T-helper 1 cell (primary cell): ENCODE results near the gene GPR32.
"Not testable (repeated sequence)": the region's sequence is repeated elsewhere in the genome, so short reads cannot be mapped to it uniquely, and the experiment has no call there.

Experiments used
- DNase-seq, 5 donors: peaks; one replicate each; pipeline ENCODE4 v3.0.0-alpha.2; 2012 to 2020

The GPR32 gene

DNA sequence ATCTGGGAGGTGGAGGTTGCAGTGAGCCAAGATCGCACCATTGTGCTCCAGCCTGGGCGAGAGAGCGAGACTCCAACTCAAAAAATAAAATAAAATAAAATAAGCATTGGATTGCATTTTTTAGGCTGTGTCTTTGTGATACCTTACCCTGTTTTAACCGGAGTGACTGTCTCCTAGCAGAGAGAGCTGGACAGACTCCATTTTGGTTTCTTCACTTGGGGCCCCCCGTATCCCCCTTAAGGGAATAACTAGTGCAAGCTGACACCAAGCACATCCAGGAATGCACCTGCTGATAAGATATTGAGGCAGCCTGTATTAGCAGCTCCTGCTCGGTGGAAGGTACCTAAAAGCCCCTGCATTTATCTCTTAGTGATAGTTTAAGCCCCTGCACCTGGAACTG, 20.8 kb upstream of the GPR32 start:
- no peak for DNase-seq

DNA sequence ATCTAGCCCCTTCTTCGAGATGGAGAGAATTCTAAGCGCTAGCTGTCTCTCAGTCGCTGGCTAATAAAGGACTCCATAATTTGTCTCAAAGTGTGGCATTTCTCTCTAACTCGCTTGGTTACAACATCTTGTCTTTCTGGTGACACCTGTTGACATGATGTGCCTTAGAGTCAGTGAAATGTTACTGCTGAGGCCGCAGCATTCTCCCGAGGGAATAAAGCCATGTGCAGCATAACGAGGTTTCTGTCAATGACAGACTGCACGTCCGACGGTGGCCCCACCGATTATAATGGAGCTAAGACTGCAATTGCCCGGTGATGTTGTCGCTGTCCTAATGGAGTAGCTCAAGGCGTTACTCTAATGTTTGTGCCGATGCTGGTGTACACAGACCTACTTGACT, 20.3 kb upstream of the GPR32 start:
- DNase-seq: no peak

DNA sequence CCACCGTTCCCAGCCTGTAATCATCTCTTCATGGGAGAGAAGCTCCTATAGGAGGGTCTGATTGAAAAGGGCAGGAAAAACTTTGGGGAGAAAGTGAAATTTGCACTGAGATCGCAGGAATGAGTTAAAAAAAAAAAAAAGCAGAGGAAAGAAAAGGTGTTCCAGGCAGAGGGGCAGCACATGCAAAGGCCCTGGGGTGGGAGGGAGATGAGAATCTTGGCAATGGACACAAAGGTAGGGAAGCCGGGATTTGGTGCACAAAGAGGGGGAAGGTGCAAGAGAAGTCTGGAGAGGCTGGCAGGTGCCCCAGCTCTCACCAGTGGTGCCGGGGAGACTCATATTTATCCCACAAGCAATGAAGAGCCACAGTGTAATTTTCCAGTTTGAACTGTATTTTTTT, 16.4 kb upstream of the GPR32 start:
- no peak for DNase-seq

DNA sequence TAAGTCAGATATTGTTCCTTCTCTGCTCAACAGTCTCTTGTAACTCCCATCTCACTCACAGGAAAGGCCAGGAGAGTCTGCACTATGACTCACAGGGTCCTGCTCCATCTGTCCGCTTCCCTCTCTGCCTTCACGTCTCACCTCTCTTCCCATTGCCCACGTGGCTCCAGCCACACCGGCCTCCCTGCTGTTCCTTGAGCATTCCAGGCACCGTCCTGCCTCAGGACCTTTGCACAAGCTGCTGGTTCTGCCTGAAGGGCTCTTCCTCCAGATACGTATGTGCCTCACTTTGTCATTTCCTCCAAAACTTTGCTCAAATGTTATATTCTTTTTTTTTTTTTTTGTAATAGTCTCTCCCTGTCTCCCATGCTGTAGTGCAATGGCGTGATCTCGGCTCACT, 14.0 kb upstream of the GPR32 start:
- DNase-seq: not testable (repeated sequence)

DNA sequence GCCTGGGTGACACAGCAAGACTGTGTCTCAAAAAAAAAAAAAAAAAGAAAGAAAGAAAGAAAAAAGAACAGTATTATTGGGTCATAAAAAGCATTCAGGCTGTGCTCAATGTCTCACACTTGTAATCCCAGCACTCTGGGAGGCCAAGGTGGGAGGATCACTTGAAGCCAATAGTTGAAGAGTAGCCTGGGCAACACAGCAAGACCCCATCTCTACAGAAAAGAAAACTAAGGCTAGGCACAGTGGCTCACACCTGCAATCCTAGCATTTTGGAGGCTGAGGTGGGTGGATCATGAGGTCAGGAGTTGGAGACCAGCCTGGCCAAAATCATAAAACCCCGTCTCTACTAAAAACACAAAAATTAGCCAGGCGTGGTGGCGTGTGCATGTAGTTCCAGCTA, 12.6 kb upstream of the GPR32 start:
- DNase-seq: not testable (repeated sequence)

DNA sequence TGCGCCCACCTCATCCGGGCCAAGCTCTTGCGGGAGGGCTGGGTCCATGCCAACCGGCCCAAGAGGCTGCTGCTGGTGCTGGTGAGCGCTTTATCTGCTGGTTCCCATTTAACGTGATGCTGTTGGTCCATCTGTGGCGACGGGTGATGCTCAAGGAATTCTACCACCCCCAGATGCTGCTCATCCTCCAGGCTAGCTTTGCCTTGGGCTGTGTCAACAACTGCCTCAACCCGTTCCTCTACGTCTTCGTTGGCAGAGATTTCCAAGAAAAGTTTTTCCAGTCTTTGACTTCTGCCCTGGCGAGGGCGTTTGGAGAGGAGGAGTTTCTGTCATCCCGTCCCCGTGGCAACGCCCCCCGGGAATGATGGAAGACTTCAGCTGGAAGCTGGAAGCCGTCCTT, 11.2 kb upstream of the GPR32 start:
- DNase-seq: not testable (repeated sequence)

DNA sequence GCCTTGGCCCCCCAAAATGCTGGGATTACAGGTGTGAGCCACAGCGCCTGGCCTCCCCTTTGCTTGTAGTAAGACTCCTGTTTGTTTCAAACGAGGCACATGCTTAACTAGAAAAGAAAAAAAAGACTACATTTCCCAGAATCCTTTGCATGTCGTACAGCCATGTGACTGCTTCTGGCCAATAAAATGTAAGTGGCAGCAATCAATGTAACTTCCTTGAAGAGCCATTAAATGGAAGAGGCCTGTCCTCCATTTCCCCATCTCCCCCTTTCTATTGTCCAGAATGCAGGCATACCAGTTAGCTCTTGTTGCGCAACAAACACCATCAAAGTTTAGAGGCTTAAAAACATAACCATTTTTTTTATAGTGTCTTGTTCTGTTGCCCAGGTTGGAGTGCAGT, 10.4 kb upstream of the GPR32 start:
- DNase-seq: peak in 1 of 5 donors; percentile 8

DNA sequence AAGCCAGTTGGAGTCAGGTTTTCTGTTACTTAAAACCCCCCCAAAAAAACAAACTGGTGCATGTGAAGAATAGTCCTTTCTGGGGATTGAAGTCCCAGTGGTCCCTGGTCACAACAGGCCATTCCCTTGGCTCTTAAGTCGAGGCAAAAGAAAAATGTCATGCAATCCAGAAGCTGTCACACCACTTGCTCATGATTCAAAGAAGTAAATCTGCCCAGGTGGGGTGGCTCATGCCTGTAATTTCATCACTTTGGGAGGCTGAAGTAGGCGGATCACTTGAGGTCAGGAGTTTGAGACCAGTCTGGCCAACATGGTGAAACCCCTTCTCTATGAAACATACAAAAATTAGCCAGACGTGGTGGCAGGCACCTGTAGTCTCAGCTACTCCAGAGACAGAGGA, 8.8 kb upstream of the GPR32 start:
- DNase-seq: not testable (repeated sequence)

DNA sequence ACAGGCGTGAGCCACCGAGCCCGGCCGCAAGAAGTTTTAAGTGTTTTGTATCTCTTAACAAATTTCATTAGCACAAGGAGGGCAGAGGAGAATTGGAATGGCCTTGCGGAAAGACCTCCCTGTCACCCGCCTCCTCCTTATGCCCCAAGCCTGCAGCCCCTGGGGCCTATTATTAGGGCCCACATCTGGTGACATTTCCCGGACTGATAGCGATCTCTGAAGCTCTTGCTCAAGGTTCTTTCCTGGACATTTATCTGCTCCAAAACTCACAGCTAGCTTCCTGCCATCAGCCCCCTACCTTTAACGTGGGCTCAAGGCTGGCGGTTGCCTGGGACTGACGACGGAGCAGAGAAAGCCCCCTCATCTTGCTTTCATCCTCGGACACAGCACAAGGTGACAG, 6.7 kb upstream of the GPR32 start:
- DNase-seq: not testable (repeated sequence)

DNA sequence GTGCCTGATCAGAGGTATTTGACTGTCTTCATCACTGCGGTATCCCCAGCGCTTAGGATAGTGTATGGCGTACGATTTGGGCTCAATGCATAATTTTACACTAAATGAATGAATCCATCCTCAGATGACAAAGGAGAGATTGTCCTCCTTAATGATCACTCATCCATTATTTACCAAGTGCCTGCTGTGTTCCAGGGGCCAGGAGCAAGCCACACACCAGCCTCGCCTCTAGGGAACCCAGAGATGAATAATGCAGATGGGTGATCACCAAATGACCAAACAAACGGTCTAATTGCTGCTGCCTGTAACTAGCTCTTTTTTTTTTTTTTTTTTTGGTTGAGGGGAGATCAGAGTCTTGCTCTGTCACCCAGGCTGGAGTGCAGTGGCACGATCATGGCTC, 5.9 kb upstream of the GPR32 start:
- DNase-seq: no peak

DNA sequence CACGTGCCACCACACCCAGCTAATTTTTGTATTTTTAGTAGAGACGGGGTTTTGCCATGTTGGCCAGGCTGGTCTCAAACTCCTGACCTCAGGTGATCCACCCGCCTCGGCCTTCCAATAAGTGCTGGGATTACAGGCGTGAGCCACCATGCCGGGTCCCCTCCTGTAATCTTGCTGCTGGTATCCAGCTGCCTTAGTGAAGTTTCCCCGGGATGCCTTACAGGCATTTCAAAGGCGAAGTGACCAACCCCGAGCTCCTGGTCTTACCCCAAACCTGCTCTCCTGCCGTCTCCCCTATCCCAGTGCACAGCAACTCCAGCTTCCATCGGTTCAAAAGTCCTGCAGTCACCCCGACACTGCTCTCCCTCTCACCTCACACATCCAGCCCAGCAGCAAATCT, 3.5 kb upstream of the GPR32 start:
- not testable (repeated sequence) for DNase-seq

DNA sequence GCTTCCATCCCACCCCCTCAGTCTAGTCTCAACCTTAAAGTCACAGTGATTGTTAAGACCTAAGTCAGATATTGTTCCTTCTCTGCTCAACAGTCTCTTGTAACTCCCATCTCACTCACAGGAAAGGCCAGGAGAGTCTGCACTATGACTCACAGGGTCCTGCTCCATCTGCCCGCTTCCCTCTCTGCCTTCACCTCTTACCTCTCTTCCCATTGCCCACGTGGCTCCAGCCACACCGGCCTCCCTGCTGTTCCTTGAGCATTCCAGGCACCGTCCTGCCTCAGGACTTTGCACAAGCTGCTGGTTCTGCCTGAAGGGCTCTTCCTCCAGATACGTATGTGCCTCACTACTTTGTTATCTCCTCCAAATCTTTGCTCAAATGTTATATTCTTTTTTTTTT, 3.0 kb upstream of the GPR32 start:
- not testable (repeated sequence) for DNase-seq

DNA sequence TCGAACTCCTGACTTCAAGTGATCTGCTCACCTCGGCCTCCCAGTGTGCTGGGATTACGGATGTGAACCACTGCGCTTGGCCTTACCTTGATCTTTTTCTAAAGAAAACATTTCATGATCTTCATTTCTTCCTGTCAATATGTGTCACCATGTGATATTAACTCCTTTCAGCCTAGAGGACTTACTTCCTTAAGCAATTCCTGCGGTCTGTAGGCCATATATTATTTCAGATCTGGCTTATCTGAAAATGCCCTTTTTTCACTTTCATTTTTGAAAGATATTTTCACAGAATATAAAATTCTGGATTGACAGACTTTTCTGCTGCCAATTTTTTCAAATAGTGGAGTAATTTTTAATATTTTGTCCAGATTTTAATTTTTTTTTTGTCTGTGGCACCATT, 2.0 kb upstream of the GPR32 start:
- DNase-seq: no peak

DNA sequence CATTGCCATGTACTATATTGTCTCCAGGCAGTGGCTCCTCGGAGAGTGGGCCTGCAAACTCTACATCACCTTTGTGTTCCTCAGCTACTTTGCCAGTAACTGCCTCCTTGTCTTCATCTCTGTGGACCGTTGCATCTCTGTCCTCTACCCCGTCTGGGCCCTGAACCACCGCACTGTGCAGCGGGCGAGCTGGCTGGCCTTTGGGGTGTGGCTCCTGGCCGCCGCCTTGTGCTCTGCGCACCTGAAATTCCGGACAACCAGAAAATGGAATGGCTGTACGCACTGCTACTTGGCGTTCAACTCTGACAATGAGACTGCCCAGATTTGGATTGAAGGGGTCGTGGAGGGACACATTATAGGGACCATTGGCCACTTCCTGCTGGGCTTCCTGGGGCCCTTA, 624 bp downstream of the GPR32 start:
- DNase-seq: no peak

DNA sequence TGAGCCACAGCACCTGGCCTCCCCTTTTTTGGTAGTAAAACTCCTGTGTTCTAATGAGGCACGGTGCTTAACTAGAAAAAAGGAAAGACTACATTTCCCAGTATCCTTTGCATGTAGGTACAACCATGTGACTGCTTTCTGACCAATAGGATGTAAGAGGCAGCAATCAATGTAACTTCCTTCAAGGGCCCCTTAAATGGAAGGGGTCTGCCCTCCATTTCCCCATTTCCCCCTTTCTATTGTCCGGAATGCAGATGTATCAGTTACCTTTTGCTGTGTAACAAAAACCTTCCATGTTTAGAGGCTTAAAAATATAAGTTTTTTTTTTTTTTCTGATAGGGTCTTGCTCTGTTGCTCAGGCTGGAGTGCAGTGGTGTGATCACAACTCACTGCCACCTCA, 2.2 kb downstream of the GPR32 start:
- peak in 1 of 5 donors; percentile 23 for DNase-seq

DNA sequence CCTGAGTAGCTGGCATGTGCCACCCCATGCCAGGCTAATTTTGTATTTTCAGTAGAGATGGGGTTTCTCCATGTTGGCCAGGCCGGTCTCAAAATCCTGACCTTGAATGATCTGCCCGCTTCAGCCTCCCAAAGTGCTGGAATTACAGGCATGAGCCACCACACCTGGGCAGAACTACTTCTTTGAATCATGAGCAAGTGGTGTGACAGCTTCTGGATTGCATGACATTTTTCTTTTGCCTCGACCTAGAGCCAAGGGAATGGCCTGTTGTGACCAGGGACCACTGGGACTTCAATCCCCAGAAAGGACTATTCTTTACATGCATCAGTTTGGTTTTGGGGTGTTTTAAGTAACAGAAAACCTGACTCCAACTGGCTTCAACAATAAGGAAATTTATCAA, 2.6 kb downstream of the GPR32 start:
- not testable (repeated sequence) for DNase-seq

DNA sequence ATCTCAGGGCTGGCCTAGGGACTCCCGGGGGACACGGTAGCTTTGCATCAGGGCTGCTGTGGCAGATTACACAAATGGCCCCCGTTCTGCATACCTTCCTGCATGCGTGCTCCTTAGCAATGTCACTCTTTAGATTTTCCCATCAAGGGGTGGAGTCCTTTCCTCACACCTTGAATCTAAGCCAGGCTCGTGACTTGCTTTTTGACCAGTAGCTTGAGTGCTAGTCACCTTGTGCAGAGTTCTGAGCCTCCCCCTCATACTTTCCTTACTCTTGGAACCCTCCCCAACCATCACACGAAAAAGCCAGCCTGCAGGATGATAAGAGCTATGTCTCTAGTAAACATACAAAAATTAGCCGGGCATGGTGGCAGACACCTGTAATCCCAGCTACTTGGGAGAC, 3.2 kb downstream of the GPR32 start:
- not testable (repeated sequence) for DNase-seq

DNA sequence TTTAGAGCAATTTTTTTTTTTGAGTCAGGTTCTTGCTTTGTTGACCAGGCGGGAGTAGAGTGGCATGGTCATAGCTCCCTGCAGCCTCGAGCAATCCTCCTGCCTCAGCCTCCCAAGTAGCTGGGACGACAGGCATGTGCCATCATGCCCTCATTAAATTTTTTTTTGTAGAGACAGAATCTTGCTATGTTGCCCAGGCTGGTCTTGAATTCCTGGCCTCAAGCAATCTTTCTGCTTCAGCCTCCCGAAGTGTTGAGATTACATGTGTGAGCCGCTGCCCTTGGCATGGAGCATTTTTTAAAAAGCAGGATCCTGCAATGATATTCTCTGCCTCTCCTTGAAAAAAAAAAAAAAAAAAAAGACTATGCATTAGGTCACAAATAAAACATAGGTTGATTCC, 5.9 kb downstream of the GPR32 start:
- DNase-seq: no peak

DNA sequence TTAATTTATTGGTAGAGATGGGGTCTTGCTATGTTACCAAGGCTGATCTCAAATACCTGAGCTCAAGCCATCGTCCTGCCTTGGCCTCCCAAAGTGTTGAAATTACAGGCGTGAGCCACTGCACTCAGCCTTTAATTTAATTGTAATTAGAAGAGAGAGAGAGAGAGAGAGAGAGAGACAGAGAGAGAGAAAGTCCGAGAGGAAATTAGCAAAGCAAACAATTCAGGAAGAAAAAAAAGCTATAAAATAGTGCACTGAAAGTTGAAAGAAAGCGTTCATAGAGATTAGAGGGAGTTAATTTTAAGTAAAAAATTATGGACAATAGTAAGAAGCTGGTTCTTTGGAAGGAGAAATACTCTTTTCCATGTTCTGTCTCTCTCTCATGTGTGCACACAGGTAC, 7.0 kb downstream of the GPR32 start:
- no peak for DNase-seq

DNA sequence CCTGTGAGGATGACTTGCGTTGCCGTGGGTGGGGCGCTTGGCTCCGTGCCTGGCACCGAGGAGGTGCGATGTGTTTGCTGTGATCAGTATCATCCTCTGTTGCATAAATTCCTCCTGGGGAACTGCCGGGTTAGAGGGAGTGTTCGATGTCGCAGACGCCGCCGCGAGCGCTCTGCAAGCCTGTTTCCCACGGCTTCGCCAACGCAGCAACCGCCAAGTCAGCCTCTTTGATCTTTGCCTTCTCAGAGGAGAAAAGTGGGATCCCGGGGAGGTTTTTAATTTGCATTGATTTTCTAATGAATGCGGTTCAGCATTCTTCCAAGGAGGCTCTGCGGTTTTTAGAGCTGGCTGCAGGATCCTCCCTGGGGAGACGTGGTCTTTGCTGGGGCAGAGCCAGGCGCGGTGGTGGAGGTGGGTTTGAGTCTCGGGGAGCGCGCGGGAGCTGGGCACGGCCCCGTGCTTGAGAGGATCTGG, 7.6 kb downstream of the GPR32 start:
- DNase-seq: no peak

DNA sequence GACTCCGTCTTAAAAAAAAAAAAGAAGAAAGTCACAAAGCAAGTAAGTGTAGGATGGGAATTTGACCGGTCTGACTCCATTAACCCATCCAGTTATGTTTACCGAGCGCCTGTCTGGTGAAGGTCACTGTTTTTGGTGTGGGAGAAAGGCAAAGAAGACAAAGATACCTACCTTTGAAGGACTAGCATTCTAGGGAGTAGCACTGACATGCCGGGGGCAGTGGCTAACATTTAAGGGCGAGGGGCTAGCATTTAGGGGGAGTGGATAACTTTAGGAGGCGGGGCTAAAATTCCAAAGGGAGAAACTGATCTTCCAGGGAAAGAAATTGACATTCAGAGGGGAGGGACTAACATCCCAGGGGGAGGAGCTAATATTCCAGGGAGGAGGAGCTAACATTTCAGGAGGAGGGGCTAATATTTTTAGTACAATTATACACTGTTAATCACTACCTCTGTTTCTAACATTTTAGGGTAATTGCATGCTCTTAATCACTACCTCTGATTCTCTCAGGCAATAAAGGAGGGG, 8.7 kb downstream of the GPR32 start:
- no peak for DNase-seq

DNA sequence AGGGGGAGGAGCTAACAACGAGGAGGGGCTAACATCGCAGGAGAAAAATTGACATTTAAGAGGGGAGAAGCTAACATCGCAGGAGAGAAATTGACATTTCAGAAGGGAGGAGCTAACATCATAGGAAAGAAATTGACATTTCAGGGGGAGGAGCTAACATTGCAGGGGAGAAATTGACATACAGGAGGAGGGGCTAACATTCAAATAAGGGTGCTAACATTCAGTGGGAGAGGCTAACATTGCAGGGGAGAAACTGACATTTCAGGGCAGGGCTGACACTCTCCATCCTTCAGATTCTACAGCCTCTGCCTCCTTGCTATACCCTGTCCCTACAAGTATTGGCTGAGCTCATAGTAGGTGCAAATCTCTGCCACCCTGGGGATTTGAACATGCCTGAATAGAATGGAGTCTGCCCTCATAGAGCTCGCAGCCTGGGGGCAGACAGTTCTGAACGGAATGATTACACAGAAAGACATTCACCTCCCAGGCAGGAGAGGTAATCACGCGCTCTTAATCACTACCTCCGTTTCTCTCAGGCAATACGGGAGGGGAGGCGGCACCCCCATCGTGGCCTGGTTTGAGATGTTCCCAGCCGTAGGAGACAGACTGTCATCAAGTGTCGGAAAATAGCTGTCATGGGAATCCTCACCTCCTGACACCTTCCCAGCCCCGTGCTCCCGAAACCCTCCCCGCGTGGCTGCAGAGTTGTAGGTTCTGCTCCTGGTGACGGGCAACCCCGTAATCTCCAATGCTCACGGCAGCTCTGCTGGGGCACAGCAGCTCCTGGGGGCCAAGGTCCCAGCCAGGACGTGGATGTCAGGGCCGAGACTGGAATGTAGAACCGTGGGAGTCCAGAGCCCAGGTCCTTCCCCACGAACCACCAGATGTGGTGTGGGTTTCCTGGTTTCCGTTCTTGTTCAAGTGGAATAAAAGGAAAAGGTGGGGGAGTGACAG, 9.5 kb downstream of the GPR32 start:
- no peak for DNase-seq

DNA sequence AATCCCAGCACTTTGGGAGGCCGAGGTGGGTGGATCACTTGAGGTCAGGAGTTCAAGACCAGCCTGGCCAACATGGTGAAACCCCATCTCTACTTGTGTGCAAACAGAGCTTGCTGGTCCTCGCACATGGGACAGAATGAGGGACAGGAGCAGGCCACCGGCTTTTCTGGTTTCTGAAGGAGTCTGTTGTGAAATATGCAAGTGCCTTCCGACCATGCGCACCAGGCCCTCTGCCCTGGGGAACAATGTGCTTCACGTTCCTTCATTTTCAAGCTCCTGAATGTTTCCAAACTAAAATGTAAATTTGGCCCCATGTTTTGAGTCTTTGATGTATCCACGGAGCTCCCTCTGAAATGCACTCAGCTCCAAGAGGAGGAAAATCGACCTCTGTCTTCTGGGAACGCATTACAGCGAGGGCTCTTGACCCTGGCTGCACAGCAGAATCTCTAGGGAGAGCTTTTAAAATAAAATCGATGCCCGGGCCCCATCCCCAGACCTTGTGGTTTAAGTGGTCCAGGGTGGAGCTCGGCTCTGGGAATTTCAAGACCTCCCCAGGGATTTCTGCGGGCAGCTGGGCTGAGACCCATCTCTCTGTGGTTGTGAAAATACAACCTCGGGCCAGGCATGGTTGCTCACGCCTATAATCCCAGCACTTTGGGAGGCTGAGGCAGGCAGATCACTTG, 10.6 kb downstream of the GPR32 start:
- DNase-seq: no peak

DNA sequence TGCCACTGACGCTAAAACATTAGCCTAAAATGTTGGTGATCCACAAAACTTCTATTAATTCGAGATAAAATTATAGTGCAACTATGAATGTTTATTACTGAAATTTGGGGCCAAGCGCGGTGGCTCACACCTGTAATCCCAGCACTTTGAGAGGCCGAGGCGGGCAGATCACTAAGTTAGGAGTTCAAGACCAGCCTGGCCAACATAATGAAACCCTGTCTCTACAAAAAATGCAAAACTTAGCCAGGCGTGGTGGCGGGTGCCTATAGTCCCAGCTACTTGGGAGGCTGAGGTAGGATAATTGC, 13.5 kb downstream of the GPR32 start:
- not testable (repeated sequence) for DNase-seq
